ENCODE measurements around the gene MOCS3. TPM values are rescaled to one million over a fixed set of nuclear protein-coding genes. Genes with fewer than 3 reads are reported as not detected.

The MOCS3 gene
- total and polyA plus RNA-seq, 2 donors (not counting 3 experiments of a cell fraction or from before 2014, with no cell fraction given), result 3.2 to 3.6 TPM

GRCh38 chr20:50911716-50912115 is 46.9 kb upstream of the MOCS3 start:
- FAIRE-seq, result no peak
- DNase-seq (ENCODE audit: low read depth, low spot score), result no peak
- no peak overlapping the region for H3K27ac ChIP-seq (ENCODE audit: insufficient read depth, low read depth, low read length)

More at GRCh38 chr20:50911716-50912115, 46.9 kb upstream of the MOCS3 start:
- Histone ChIP-seq H3K9ac (replicated peaks; ENCODE audit: extremely low read depth, insufficient read depth, low read length) (no peak overlapping the region), H3K4me1 (ENCODE audit: control insufficient read depth, extremely low read depth, insufficient read depth, low read length) (peaks cover 34% of the 10 kb centered on the region), H3K79me2 (ENCODE audit: control insufficient read depth, insufficient read depth, low read length) (peaks cover 98% of the 10 kb centered on the region), H4K20me1 (replicated peaks; ENCODE audit: control insufficient read depth, extremely low read depth, insufficient read depth, low read length) (peaks cover 34% of the 10 kb centered on the region), H2AFZ (ENCODE audit: low read depth, low read length) (no peak overlapping the region), H3K36me3 (ENCODE audit: control insufficient read depth in 2 of 2, extremely low read depth in 1 of 2, insufficient read depth in 2 of 2, low read length in 2 of 2) (peaks cover 0 to 10% of the 10 kb centered on the region in 2 experiments), H3K4me2 (ENCODE audit: insufficient read depth, low read length) (no peak overlapping the region), H3K27me3 (ENCODE audit: control insufficient read depth in 2 of 2, insufficient read depth in 2 of 2, low read length in 2 of 2) (no peaks in the 10 kb centered on the region), H3K4me3 (replicated peaks in 1 of 3; ENCODE audit: insufficient read depth in 1 of 3, low read depth in 1 of 3, low read length in 3 of 3) (no peak overlapping the region), H3K9me1 (replicated peaks; ENCODE audit: control insufficient read depth, extremely low read depth, insufficient read depth, low read length) (no peaks in the 10 kb centered on the region), H3K9me3 (replicated peaks; ENCODE audit: control insufficient read depth, insufficient read depth, low read length) (no peaks in the 10 kb centered on the region)
- no TSS peak for BruUV-seq (replicated peaks)
- CTCF ChIA-PET, result interaction anchor here (1.1 to 2.2 kb wide), 3 partner anchors 17 to 117 kb away, joined by 4 to 7 read pairs (median 5); partner anchors contain the start of gene BCAS4
- intact Hi-C loops (cut with micrococcal nuclease) (no loop called here), dilution Hi-C loops (cut with MboI; ENCODE audit: extremely low pct_ligation_motif_present, low sequenced_read_pairs) (no loop called here)
- POLR2A ChIA-PET, result no interaction called here
- TF ChIP-seq, protein P1, sequence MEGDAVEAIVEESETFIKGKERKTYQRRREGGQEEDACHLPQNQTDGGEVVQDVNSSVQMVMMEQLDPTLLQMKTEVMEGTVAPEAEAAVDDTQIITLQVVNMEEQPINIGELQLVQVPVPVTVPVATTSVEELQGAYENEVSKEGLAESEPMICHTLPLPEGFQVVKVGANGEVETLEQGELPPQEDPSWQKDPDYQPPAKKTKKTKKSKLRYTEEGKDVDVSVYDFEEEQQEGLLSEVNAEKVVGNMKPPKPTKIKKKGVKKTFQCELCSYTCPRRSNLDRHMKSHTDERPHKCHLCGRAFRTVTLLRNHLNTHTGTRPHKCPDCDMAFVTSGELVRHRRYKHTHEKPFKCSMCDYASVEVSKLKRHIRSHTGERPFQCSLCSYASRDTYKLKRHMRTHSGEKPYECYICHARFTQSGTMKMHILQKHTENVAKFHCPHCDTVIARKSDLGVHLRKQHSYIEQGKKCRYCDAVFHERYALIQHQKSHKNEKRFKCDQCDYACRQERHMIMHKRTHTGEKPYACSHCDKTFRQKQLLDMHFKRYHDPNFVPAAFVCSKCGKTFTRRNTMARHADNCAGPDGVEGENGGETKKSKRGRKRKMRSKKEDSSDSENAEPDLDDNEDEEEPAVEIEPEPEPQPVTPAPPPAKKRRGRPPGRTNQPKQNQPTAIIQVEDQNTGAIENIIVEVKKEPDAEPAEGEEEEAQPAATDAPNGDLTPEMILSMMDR (IDR thresholded peaks at IDR 0.05; ENCODE audit: extremely low read depth in 1 of 2, insufficient read depth in 1 of 2, low read depth in 1 of 2, low read length in 2 of 2), result no peak
- TF ChIP-seq POLR2AphosphoS5 (IDR thresholded peaks at IDR 0.05; ENCODE audit: insufficient read depth, low read depth, low read length), result no peak
- TF ChIP-seq, protein P2, sequence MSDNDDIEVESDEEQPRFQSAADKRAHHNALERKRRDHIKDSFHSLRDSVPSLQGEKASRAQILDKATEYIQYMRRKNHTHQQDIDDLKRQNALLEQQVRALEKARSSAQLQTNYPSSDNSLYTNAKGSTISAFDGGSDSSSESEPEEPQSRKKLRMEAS (IDR thresholded peaks at IDR 0.05; ENCODE audit: insufficient read depth, insufficient read length), result no peak
- no peak for TF ChIP-seq MYC (IDR thresholded peaks at IDR 0.05; ENCODE audit: low read depth, low read length)
- TF ChIP-seq GATA2 (IDR thresholded peaks at IDR 0.05; ENCODE audit: insufficient read depth, insufficient read length, low read depth, low read length), result no peak
- no peak for TF ChIP-seq JUN (IDR thresholded peaks at IDR 0.05; ENCODE audit: borderline replicate concordance, insufficient read depth, insufficient read length, low read depth)
- TF ChIP-seq POLR2A (IDR thresholded peaks at IDR 0.05; ENCODE audit: low read depth, low read length), result no peak
- TF ChIP-seq FOS (IDR thresholded peaks at IDR 0.05; ENCODE audit: borderline replicate concordance, insufficient read depth, low read length), result no peak
- no peak for TF ChIP-seq EZH2 (IDR thresholded peaks at IDR 0.05; ENCODE audit: borderline replicate concordance, low read depth, low read length, severe bottlenecking)
